GM18498 (cell line): ENCODE data around the gene GKN1.
"Not testable (repeated sequence)": the region's sequence is repeated elsewhere in the genome, so short reads cannot be mapped to it uniquely, and the experiment has no call there.

ENCODE experiments used
- ATAC-seq: cut with Tn5 transposase; IDR thresholded peaks from one replicate; pipeline ENCODE4 v1.9.1; 2021; ENCODE audit warnings: mild to moderate bottlenecking, moderate library complexity; ENCODE audit not compliant: unreplicated experiment

The GKN1 gene

GRCh38 chr2:68955432-68955831 lies 19.0 kb upstream of the GKN1 start:
- ATAC-seq = not testable (repeated sequence)

DNA sequence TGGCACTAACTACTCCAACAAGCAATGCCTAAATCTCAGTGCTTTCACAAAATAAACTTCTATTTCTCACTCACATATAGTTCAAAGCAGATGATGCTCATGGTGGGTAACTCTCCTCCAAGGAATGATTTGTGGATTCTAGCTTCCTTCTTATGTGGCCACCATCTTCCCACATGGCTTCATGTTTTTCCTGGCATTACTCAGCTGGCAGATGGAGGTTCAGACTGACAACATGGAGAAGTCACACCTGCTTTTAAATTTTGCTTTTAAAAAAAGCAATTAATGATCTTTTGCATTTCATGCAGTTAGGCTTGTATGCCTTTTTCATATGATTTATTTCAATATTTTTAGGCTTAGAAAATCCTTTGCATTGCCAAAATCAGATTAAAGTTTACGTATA lies 15.4 kb upstream of the GKN1 start:
- ATAC-seq = no peak

GRCh38 chr2:68961380-68961779 lies 13.1 kb upstream of the GKN1 start:
- no peak for ATAC-seq

DNA sequence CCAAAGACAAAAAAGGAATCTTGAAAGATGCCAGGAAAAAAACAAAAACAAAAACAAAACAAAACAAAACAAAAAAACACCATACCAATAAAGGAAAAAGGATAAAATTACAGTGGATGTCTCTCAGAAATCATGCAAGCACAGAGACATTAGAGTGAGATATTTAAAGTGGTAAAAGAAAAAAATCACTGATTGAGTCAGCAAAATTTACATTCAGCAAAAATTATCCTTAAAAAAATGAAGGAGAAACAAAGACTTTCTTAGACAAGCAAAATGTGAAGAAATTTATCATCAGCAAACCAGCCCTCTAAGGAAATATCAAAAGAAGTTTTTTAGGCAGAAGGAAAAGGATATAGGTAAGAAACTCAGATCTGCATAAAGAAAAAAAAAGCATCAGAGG lies 10.2 kb upstream of the GKN1 start:
- ATAC-seq = no peak

- no peak for ATAC-seq
Measured at GRCh38 chr2:68968221-68968620, 6.2 kb upstream of the GKN1 start.

- ATAC-seq = no peak
Measured at GRCh38 chr2:68969736-68970490, 4.5 kb upstream of the GKN1 start.

GRCh38 chr2:68970566-68971265 lies 3.7 kb upstream of the GKN1 start:
- ATAC-seq = no peak

DNA sequence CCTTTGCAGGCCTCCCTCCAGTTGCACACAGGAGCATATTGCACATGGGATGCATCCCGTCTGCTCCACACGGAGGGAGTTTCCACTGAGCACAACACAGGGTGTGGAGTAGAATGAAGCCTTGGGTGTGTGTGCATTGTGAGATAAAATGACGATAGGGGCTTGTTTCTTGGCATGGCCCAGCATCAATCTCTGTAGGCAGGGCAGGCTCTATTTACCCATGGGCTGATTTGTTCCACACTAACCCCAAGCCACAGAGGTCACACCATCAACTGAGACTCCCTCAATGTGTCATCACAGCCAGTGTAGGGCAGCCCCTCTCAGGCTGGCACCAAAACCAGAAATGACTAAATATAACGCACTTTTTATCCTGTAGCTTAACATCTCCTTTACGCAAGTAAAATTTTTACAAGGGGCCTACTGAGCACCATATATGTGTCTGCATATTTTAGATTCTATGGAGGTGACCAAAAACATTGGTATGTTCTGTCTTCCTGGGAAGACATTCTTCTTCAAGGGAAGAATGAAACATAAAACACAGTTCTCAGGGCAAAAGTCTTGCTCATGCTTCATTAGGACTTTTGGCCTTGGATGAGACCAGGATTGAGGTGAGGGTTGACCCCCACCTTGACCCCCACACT lies 2.7 kb upstream of the GKN1 start:
- ATAC-seq = no peak

- no peak for ATAC-seq
Measured at GRCh38 chr2:68974946-68975665, 670 bp downstream of the GKN1 start.

GRCh38 chr2:68975844-68976243 lies 1.4 kb downstream of the GKN1 start:
- ATAC-seq = no peak

- no peak for ATAC-seq
Measured at GRCh38 chr2:68977453-68977852, 3.0 kb downstream of the GKN1 start.

DNA sequence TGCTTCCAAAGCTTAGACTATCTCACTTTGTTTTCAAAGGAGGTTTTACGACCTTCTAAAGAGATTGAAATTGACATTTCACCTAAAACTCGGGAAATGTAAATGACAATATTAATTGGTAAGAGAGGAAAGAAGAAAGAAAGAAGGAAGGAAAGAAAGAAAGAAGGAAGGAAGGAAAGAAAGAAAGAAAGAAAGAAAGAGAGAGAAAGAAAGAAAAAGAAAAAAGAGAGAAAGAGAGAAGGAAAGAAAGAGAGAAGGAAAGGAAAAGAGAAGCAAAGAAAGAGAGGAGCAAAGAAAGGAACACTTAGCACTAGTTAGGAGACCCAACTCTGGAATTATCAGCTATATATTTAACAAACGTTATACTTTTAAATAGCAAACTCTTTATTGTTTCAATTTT lies 3.7 kb downstream of the GKN1 start:
- no peak for ATAC-seq

- ATAC-seq = no peak
Measured at GRCh38 chr2:68980956-68981355, 6.5 kb downstream of the GKN1 start.

DNA sequence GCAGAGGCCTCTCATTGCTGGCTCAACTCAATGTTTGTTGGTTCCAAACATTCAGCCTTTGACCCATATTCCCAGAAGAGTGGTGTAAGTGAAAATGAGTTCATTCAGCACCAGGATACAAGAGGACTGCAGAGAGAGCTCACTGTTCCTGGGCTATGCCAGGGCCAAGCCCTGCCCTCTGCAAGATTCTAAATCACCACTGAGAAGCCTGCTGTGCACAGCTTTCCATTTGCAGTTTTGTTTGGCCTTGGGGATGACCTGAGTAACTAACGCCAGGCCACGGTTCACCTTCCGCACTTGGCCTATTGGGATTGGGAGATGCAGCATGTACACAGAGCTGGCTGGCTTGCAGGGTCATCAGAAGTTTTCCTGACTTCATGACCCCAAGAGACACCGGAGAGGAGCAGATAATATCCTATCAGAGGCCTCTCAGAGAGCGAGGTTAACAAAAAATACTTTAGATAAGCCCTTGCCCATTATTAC lies 12.6 kb downstream of the GKN1 start:
- no peak for ATAC-seq

GRCh38 chr2:68989035-68989434 lies 14.6 kb downstream of the GKN1 start:
- ATAC-seq = no peak

DNA sequence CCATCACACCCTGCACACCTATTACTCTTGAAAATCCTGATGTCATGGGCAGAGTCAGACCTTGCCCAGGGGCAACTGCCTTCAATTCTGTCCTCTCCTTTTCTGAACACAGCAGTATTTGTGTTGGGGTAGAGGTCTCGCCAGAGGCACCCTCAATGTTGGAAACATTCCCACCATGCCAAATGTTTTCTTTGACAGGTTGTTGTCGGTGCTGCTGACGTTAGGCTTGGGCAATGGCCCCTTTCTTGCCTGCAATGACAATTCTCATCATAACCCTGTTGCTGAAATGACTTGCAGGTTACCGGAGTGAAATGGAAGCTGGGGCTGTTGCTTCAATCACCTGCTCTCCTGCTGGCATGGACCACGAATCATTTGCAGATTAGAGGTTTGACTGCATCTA lies 17.9 kb downstream of the GKN1 start:
- ATAC-seq = no peak

DNA sequence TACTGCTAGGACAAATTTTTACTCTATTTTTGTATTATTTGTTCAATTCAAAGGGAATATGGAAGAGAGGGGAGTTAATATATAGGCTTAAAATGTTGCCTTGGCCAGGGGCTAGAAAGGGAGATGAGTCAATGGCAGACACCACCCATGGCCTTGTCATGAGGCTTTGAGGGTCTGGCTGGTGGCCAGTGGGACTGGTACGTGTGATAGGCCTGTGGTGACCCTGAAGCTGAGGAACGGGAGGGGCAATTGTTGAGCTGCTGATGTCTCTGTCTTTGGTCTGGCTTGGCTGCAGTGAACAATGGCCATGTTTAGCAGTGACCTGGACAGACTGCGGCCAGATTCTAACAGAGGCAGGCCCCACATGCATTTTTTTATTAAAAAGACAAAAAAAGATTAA lies 18.5 kb downstream of the GKN1 start:
- ATAC-seq = no peak

- ATAC-seq = no peak
Measured at GRCh38 chr2:68993660-68994059, 19.2 kb downstream of the GKN1 start.

DNA sequence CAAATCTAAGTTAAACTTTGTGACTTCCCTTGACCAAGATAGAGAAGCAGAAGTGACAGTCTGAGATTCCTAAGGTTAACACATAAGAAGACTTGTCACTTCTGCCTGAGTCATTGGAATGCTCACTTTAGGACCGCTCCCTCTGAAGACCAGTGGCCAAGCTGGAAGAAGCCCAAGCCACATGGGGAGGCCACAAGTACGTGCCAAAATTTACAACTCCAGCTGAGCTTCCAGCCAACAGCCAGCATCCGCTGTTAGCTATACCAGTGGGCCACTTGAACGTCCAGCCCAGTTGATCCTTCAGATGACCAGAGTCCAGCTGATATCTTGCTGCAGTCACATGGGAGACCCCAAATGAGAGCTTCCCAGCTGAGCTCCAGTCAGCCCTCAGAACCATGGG lies 20.4 kb downstream of the GKN1 start:
- no peak for ATAC-seq

- ATAC-seq = no peak
Measured at GRCh38 chr2:68995916-68996315, 21.5 kb downstream of the GKN1 start.

- no peak for ATAC-seq
Measured at GRCh38 chr2:68997401-68997800, 23.0 kb downstream of the GKN1 start.
